IMR-90 (cell line): ENCODE measurements around the gene MMP10. TPM values are rescaled to one million over a fixed set of nuclear protein-coding genes. Genes with fewer than 3 reads are reported as not detected.

Source experiments
- ATAC-seq: fragments of 200-7000 bp; cut with Tn5 transposase; 2 replicates; pipeline ENCODE4 v1.9.1; 2020; ENCODE audit warnings: low read depth, mild to moderate bottlenecking, moderate library complexity
- BruUV-seq: library from RNA; stranded (reverse); fragments of 400-500 nt; replicated peaks from 2 replicates; lab custom pipeline; 2021; lab: Mats Ljungman, UMichigan
- CTCF ChIA-PET: fragments of 300-600 bp; formaldehyde crosslinking; extraction: SDS; loops from one replicate; lab custom pipeline; 2021; ENCODE audit warnings: antibody characterized with exemption; lab: Yijun Ruan, JAX
- POLR2A ChIA-PET: fragments of 300-600 bp; sonication (Branson Sonifier 250); formaldehyde crosslinking; loops from one replicate; lab custom pipeline; 2022; ENCODE audit warnings: antibody characterized with exemption; ENCODE audit not compliant: unreplicated experiment; lab: Charles Lee
- DNase-seq: peaks from one replicate; pipeline ENCODE4 v3.0.0; 2013
- H2AFZ ChIP-seq: replicated peaks from 2 replicates; pipeline ENCODE3; 2013; ENCODE audit warnings: low read length, mild to moderate bottlenecking; ENCODE audit not compliant: poor library complexity
- H2AK5ac ChIP-seq: 2 replicates; pipeline ENCODE4 v1.6.1; 2013; ENCODE audit warnings: low read depth, low read length, inconsistent platforms
- H2AK9ac ChIP-seq: replicated peaks from 2 replicates; pipeline ENCODE3; 2013; ENCODE audit warnings: mild to moderate bottlenecking, low read depth, low read length, moderate library complexity; ENCODE audit not compliant: poor library complexity
- H2BK120ac ChIP-seq: 2 replicates; pipeline ENCODE4 v1.6.1; 2013; ENCODE audit warnings: low read depth, low read length, inconsistent platforms
- H2BK15ac ChIP-seq: 3 replicates; pipeline ENCODE4 v1.6.1; 2013; ENCODE audit warnings: low read depth, low read length, inconsistent platforms
- H2BK20ac ChIP-seq: 2 replicates; pipeline ENCODE4 v1.6.1; 2013; ENCODE audit warnings: low read depth, mild to moderate bottlenecking, inconsistent platforms, low read length, moderate library complexity
- H2BK5ac ChIP-seq: 2 replicates; pipeline ENCODE4 v1.6.1; 2013; ENCODE audit warnings: mild to moderate bottlenecking, low read depth, low read length, inconsistent platforms; ENCODE audit not compliant: poor library complexity, severe bottlenecking
- H3K14ac ChIP-seq: replicated peaks from 2 replicates; pipeline ENCODE4 v1.6.1; 2013; ENCODE audit warnings: low read depth, low read length, inconsistent platforms
- H3K18ac ChIP-seq: 2 replicates; pipeline ENCODE4 v1.6.1; 2013; ENCODE audit warnings: low read depth, low read length, control low read depth
- H3K23ac ChIP-seq: 2 replicates; pipeline ENCODE4 v1.6.1; 2013; ENCODE audit warnings: low read depth, low read length, inconsistent platforms
- H3K27ac ChIP-seq: 2 replicates; pipeline ENCODE4 v1.5.1; 2013; ENCODE audit warnings: mild to moderate bottlenecking, control low read depth, low read length; ENCODE audit not compliant: insufficient read depth
- H3K27me3 ChIP-seq: 2 replicates; pipeline ENCODE4 v1.6.1; 2013; ENCODE audit warnings: low read length; ENCODE audit not compliant: control insufficient read depth, insufficient read depth
- H3K36me3 ChIP-seq: 2 replicates; pipeline ENCODE4 v1.6.1; 2013; ENCODE audit warnings: low read length, mixed read lengths; ENCODE audit not compliant: control insufficient read depth, insufficient read depth
- H3K4ac ChIP-seq: 2 replicates; pipeline ENCODE4 v1.6.1; 2013; ENCODE audit warnings: low read depth, low read length, inconsistent platforms
- H3K4me1 ChIP-seq: 2 replicates; pipeline ENCODE4 v1.6.1; 2013; ENCODE audit warnings: low read length, mixed read lengths; ENCODE audit not compliant: control insufficient read depth, insufficient read depth
- H3K4me2 ChIP-seq: 2 replicates; pipeline ENCODE4 v1.6.1; 2013; ENCODE audit warnings: low read depth, mild to moderate bottlenecking, control low read depth, low read length, moderate library complexity
- H3K4me3 ChIP-seq: 2 replicates; pipeline ENCODE4 v1.5.1; 2013; ENCODE audit warnings: low read depth, mild to moderate bottlenecking, control low read depth, low read length, moderate library complexity; ENCODE audit not compliant: insufficient read depth
- H3K56ac ChIP-seq: 2 replicates; pipeline ENCODE4 v1.6.1; 2013; ENCODE audit warnings: low read length, inconsistent platforms; ENCODE audit not compliant: insufficient read depth; ENCODE audit errors: extremely low read depth
- H3K79me1 ChIP-seq, 2 experiments: 2 replicates each; pipeline ENCODE4 v1.6.1; 2013; ENCODE audit warnings: low read length in 2 of 2, inconsistent platforms in 1 of 2, low read depth in 1 of 2
- H3K9ac ChIP-seq: 2 replicates; pipeline ENCODE4 v1.6.1; 2013; ENCODE audit warnings: low read depth, low read length, control low read depth
- H3K9me1 ChIP-seq: 2 replicates; pipeline ENCODE4 v1.6.1; 2013; ENCODE audit warnings: low read length, inconsistent platforms; ENCODE audit not compliant: insufficient read depth
- H3K9me3 ChIP-seq: 2 replicates; pipeline ENCODE4 v1.6.1; 2013; ENCODE audit warnings: low read length; ENCODE audit not compliant: control insufficient read depth, insufficient read depth
- H4K20me1 ChIP-seq: 2 replicates; pipeline ENCODE4 v1.6.1; 2013; ENCODE audit warnings: low read length, inconsistent platforms; ENCODE audit not compliant: insufficient read depth
- H4K5ac ChIP-seq: 2 replicates; pipeline ENCODE4 v1.6.1; 2013; ENCODE audit warnings: mild to moderate bottlenecking, low read depth, low read length, control low read depth
- H4K8ac ChIP-seq, 2 experiments: 2 replicates each; pipeline ENCODE4 v1.6.1; 2013; ENCODE audit warnings: low read depth in 2 of 2, low read length in 2 of 2, control low read depth in 1 of 2, inconsistent platforms in 1 of 2
- H4K91ac ChIP-seq: 2 replicates; pipeline ENCODE4 v1.6.1; 2013; ENCODE audit warnings: low read depth, low read length, inconsistent platforms; ENCODE audit not compliant: insufficient read depth
- BHLHE40 ChIP-seq: fragments of 150-350 bp; IDR thresholded peaks from 2 replicates; pipeline ENCODE4 v1.6.1; 2016; ENCODE audit warnings: mild to moderate bottlenecking, low read depth, low read length
- CHD1 ChIP-seq: IDR thresholded peaks from 2 replicates; pipeline ENCODE4 v1.6.1; 2012; ENCODE audit warnings: low read depth, low read length, improper control_type of control experiment
- MAZ ChIP-seq: IDR thresholded peaks from 2 replicates; pipeline ENCODE4 v1.6.1; 2012; ENCODE audit warnings: low read depth, mild to moderate bottlenecking, low read length, improper control_type of control experiment, moderate library complexity, borderline replicate concordance
- RAD21 ChIP-seq: IDR thresholded peaks from 2 replicates; pipeline ENCODE4 v1.6.1; 2012; ENCODE audit warnings: low read length, improper control_type of control experiment
- SMC3 ChIP-seq: fragments of 150-350 bp; IDR thresholded peaks from 2 replicates; pipeline ENCODE4 v1.6.1; 2016; ENCODE audit warnings: low read depth, mild to moderate bottlenecking, antibody characterized with exemption, low read length, moderate library complexity
- WGBS, 2 experiments: methylation state at CpG; one replicate each; pipeline versions ENCODE4 v1.1.5 to v1.1.7; 2013; ENCODE audit warnings: missing lambda C conversion rate in 2 of 2; ENCODE audit not compliant: insufficient read length in 1 of 2; ENCODE audit errors: extremely low coverage in 2 of 2; 5-methylcytosine and 5-hydroxymethylcytosine counted together
- dilution Hi-C: fragments of 300-500 bp; cut with HindIII; formaldehyde crosslinking; loops from one replicate; pipeline ENCODE4 v1.14.3; 2018; ENCODE audit warnings: low sequenced_read_pairs; ENCODE audit not compliant: unreplicated experiment
- in situ Hi-C: fragments of 300-500 bp; cut with MboI; formaldehyde crosslinking; loops from 3 replicates; pipeline ENCODE4 v1.14.3; 2019; ENCODE audit warnings: low sequenced_read_pairs, inconsistent platforms, mixed read lengths
- intact Hi-C: fragments of 100-400 bp; cut with micrococcal nuclease; formaldehyde crosslinking; loops from 2 replicates; pipeline ENCODE4 v1.10.0; 2022
- polyA plus RNA-seq, 3 experiments: library from polyadenylated mRNA; depleted of rRNA; stranded (reverse); fragments of >200 nt; gene quantifications; 2 replicates each; pipeline ENCODE4 v1.2.3, GENCODE V29; 2012; ENCODE audit warnings: low replicate concordance in 1 of 3
- total RNA-seq: library from RNA; depleted of rRNA; stranded (reverse); fragments of >200 nt; gene quantifications from 2 replicates; pipeline ENCODE4 v1.2.3, GENCODE V29; 2012
- TF ChIP-seq, protein P1 (sequence below): conservative IDR thresholded peaks from 2 replicates; pipeline ENCODE4 v1.5.1; 2012; ENCODE audit warnings: mild to moderate bottlenecking, low read depth, low read length, improper control_type of control experiment
- TF ChIP-seq, protein P2 (sequence below): fragments of 150-350 bp; IDR thresholded peaks from 2 replicates; pipeline ENCODE4 v1.6.1; 2016; ENCODE audit warnings: low read depth, mild to moderate bottlenecking, low read length, moderate library complexity, borderline replicate concordance
- TF ChIP-seq, protein P3 (sequence below): fragments of 150-350 bp; IDR thresholded peaks from 2 replicates; pipeline ENCODE4 v1.6.1; 2017; ENCODE audit warnings: mild to moderate bottlenecking, antibody characterized with exemption, low read length, low read depth

Gene MMP10
- total and polyA plus RNA-seq, 2 of the 4 experiments (the other 2 are of a cell fraction), result not detected

GRCh38 chr11:102733232-102733875 lies 47.1 kb downstream of the MMP10 start:
- Histone ChIP-seq H2BK15ac (no peak overlapping the region), H3K4me1 (peaks cover 8% of the 10 kb centered on the region), H4K20me1 (no peaks in the 10 kb centered on the region), H3K9ac (no peak overlapping the region), H2BK5ac (no peak overlapping the region), H3K9me3 (no peaks in the 10 kb centered on the region), H3K36me3 (no peaks in the 10 kb centered on the region), H3K14ac (no peak overlapping the region), H2AK9ac (no peak overlapping the region), H3K27me3 (peaks cover 16% of the 10 kb centered on the region), H2BK120ac (no peak overlapping the region), H3K4me3 (no peak overlapping the region), H3K18ac (no peak overlapping the region), H3K27ac (no peak overlapping the region), H3K9me1 (peaks cover 7% of the 10 kb centered on the region), H2BK20ac (no peak overlapping the region), H3K56ac (no peak overlapping the region), H4K8ac (no peak overlapping the region), H2AFZ (peak overlapping the region; percentile 29), H4K5ac (no peak overlapping the region), H3K79me1 (no peaks in the 10 kb centered on the region), H2AK5ac (no peak overlapping the region), H3K23ac (no peak overlapping the region), H4K91ac (no peak overlapping the region), H3K4me2 (no peak overlapping the region), H3K4ac (no peak overlapping the region)
- POLR2A ChIA-PET, result no interaction called here
- TF ChIP-seq RAD21, result peak; percentile 80
- TF ChIP-seq, protein P1, sequence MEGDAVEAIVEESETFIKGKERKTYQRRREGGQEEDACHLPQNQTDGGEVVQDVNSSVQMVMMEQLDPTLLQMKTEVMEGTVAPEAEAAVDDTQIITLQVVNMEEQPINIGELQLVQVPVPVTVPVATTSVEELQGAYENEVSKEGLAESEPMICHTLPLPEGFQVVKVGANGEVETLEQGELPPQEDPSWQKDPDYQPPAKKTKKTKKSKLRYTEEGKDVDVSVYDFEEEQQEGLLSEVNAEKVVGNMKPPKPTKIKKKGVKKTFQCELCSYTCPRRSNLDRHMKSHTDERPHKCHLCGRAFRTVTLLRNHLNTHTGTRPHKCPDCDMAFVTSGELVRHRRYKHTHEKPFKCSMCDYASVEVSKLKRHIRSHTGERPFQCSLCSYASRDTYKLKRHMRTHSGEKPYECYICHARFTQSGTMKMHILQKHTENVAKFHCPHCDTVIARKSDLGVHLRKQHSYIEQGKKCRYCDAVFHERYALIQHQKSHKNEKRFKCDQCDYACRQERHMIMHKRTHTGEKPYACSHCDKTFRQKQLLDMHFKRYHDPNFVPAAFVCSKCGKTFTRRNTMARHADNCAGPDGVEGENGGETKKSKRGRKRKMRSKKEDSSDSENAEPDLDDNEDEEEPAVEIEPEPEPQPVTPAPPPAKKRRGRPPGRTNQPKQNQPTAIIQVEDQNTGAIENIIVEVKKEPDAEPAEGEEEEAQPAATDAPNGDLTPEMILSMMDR, result peak; percentile 71
- TF ChIP-seq, protein P2, sequence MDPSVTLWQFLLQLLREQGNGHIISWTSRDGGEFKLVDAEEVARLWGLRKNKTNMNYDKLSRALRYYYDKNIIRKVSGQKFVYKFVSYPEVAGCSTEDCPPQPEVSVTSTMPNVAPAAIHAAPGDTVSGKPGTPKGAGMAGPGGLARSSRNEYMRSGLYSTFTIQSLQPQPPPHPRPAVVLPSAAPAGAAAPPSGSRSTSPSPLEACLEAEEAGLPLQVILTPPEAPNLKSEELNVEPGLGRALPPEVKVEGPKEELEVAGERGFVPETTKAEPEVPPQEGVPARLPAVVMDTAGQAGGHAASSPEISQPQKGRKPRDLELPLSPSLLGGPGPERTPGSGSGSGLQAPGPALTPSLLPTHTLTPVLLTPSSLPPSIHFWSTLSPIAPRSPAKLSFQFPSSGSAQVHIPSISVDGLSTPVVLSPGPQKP, result no peak
- TF ChIP-seq SMC3, result peak; percentile 70
- no peak for TF ChIP-seq CHD1
- TF ChIP-seq BHLHE40, result no peak
- no peak for TF ChIP-seq MAZ
- TF ChIP-seq, protein P3, sequence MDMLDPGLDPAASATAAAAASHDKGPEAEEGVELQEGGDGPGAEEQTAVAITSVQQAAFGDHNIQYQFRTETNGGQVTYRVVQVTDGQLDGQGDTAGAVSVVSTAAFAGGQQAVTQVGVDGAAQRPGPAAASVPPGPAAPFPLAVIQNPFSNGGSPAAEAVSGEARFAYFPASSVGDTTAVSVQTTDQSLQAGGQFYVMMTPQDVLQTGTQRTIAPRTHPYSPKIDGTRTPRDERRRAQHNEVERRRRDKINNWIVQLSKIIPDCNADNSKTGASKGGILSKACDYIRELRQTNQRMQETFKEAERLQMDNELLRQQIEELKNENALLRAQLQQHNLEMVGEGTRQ, result no peak
- WGBS, 2 experiments, result no CpG with 5 or more reads among the region's 8 CpGs
- dilution Hi-C loops, result no loop called here
- CTCF ChIA-PET, result interaction anchor here (0.9 kb wide), 1 partner anchor 49 kb away, joined by 3 read pairs; no protein-coding TSS in a partner anchor
- intact Hi-C loops, result loop anchor here (1.0 to 2.0 kb wide), 2 partner anchors 207 to 322 kb away; no protein-coding TSS in a partner anchor
- no TSS peak for BruUV-seq
- peak; percentile 47 for DNase-seq
- in situ Hi-C loops, result no loop called here
- peak; percentile 73 for ATAC-seq
